GM18867 (cell line): ENCODE data around the gene GTF2IRD1.
A peak's percentile ranks its signal among the peaks of the same experiment; 100 is the strongest.
"Not testable (repeated sequence)": the region's sequence is repeated elsewhere in the genome, so short reads cannot be mapped to it uniquely, and the experiment has no call there.

ENCODE experiments used
- ATAC-seq: cut with Tn5 transposase; IDR thresholded peaks from one replicate; pipeline ENCODE4 v1.9.1; 2021; ENCODE audit warnings: mild to moderate bottlenecking, moderate library complexity; ENCODE audit not compliant: unreplicated experiment

The GTF2IRD1 gene

GRCh38 chr7:74625446-74625845, 171.7 kb downstream of the GTF2IRD1 start:
- no peak for ATAC-seq

GRCh38 chr7:74627661-74628411, 174.1 kb downstream of the GTF2IRD1 start:
- ATAC-seq, result no peak

- no peak for ATAC-seq
Observed at GRCh38 chr7:74632505-74632904, 178.8 kb downstream of the GTF2IRD1 start.

GRCh38 chr7:74633451-74633921, 179.8 kb downstream of the GTF2IRD1 start:
- no peak for ATAC-seq

GRCh38 chr7:74637745-74638144, 184.0 kb downstream of the GTF2IRD1 start:
- ATAC-seq, result no peak

- ATAC-seq, result peak; percentile 77
Observed at GRCh38 chr7:74650055-74650454, 196.3 kb downstream of the GTF2IRD1 start.

GRCh38 chr7:74650493-74651132, 196.9 kb downstream of the GTF2IRD1 start:
- ATAC-seq, result peak; percentile 62

- not testable (repeated sequence) for ATAC-seq
Observed at GRCh38 chr7:74651133-74651504, 197.4 kb downstream of the GTF2IRD1 start.
